ENCODE results near the gene NET1. TPM values are rescaled to one million over a fixed set of nuclear protein-coding genes. Genes with fewer than 3 reads are reported as not detected.
"Not testable (repeated sequence)": the region's sequence is repeated elsewhere in the genome, so short reads cannot be mapped to it uniquely, and the experiment has no call there.

NET1 gene
- total and polyA plus RNA-seq, 12 donors: 8.7 to 26.2 (median 20.3) TPM

DNA sequence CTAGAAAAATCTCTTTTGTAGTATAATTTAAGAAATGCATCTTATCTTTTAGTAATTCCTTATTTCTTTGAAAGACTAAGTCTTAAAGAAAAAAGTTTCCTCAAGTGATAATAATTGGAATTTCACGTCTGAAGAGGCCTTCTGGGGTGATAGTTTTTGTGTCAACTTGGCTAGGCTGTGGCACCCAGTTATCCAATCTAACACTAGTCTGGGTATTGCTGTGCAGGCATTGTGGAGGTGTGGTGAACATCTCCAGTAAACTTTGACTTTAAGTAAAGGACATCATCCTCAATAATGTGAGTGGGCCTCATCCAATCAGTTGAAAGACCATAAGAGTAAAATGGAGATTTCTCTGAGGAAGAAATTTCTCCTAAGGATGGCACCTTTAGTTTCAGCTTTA lies 5.4 kb upstream of the NET1 start:
- H3K4me1 ChIP-seq (replicated peaks in 1 of 2): peaks cover 0 to 2% of the 10 kb centered on the region in 2 donors
- H3K36me3 ChIP-seq (replicated peaks in 1 of 2): no peaks in the 10 kb centered on the region

GRCh38 chr10:5410787-5411186 lies 1.6 kb upstream of the NET1 start:
- H3K9me3 ChIP-seq (replicated peaks in 1 of 3); intact Hi-C loops (cut with DNase I); H3K4me1 ChIP-seq (replicated peaks in 1 of 2); H3K27ac ChIP-seq; H3K36me3 ChIP-seq (replicated peaks in 1 of 2); H3K27me3 ChIP-seq; DNase-seq; H3K4me3 ChIP-seq: not testable (repeated sequence)

More for the DNA sequence above, 5.4 kb upstream of the NET1 start:
- no peak for DNase-seq
- intact Hi-C loops (cut with DNase I): no loop called here
- no peak for TF ChIP-seq POLR2A (IDR thresholded peaks at IDR 0.05)
- TF ChIP-seq, protein P1, sequence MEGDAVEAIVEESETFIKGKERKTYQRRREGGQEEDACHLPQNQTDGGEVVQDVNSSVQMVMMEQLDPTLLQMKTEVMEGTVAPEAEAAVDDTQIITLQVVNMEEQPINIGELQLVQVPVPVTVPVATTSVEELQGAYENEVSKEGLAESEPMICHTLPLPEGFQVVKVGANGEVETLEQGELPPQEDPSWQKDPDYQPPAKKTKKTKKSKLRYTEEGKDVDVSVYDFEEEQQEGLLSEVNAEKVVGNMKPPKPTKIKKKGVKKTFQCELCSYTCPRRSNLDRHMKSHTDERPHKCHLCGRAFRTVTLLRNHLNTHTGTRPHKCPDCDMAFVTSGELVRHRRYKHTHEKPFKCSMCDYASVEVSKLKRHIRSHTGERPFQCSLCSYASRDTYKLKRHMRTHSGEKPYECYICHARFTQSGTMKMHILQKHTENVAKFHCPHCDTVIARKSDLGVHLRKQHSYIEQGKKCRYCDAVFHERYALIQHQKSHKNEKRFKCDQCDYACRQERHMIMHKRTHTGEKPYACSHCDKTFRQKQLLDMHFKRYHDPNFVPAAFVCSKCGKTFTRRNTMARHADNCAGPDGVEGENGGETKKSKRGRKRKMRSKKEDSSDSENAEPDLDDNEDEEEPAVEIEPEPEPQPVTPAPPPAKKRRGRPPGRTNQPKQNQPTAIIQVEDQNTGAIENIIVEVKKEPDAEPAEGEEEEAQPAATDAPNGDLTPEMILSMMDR (IDR thresholded peaks at IDR 0.05): no peak
- Histone ChIP-seq H3K27ac (no peak overlapping the region), H3K4me3 (no peak overlapping the region), H3K27me3 (peaks cover 5% of the 10 kb centered on the region), H3K9me3 (replicated peaks in 1 of 3) (no peaks in the 10 kb centered on the region)
- WGBS, 4 donors: 39 to 65% (median 42%) methylated on average over 1 of the region's 1 CpG

DNA sequence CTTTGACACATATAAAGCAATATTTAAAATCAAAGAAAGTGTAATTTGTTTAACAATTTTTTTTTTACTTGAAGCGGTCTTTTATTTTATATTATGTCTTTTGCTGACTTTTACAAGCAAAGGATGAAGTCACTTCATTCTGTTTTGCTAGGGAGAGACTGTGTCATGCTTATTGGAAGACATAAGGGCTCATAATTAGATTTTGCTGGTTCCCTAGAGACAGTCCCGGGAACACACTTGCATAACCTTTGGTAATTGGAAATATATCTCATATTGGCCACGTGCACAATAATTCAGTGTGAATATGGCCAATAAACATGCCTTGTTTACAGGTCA lies 448 bp upstream of the NET1 start:
- intact Hi-C loops (cut with DNase I): no loop called here
- no peaks in the 10 kb centered on the region for H3K36me3 ChIP-seq (replicated peaks in 1 of 2)
- H3K4me1 ChIP-seq (replicated peaks in 1 of 2): peaks cover 0 to 4% of the 10 kb centered on the region in 2 donors
- TF ChIP-seq, protein P1 (IDR thresholded peaks at IDR 0.05): no peak
- no peak for TF ChIP-seq POLR2A (IDR thresholded peaks at IDR 0.05)
- WGBS, 4 donors: 27 to 37% (median 34%) methylated on average over 3 of the region's 3 CpGs
- peak overlapping the region in 2 of 4 donors; percentile 62 to 84 for H3K4me3 ChIP-seq
- peaks cover 5% of the 10 kb centered on the region for H3K27me3 ChIP-seq
- no peak for DNase-seq
- no peaks in the 10 kb centered on the region for H3K9me3 ChIP-seq (replicated peaks in 1 of 3)
- peak overlapping the region in 1 of 5 donors; percentile 65 for H3K27ac ChIP-seq

DNA sequence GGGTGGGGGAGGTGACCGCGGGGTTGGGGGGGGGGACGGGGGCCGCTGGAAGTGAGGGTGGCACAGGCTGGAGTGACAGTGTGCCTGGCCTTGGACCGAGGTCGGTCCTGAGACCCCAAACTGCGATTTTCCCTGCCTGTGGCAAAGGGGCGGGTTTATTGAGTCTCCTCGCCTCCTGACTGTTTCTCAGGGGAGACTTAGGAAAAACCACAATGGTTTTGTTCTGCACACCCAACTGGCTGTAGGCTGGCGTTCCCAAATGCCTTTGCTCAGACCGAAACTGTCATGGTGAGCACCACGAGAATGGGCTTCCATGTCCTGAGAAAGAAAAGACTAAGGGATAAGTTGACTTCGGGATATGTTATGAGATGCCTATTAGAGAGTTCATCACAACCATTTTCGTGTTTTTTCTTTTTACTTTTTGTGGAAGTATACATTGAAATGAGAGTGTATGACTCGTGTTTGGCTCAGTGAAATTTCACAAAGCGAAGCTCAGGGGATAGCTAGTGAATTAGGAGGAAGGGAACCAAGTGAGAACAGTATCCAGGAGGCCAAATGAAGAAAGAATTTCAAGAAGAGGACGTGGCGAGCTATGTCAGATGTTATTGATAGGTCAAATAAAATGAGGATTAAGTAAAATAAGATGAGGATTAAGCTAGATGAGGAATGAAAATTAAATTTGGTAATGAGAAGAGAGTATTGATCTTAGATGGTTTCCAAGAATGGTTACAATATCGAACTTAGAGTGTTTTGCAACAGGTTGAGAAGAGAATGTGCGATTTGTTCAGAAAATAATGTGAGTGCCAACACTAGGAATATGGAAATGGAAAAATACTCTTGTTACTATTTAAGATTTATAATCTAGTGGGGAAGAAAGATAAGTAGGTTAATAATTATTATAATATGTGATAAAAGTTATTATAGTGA lies 918 bp downstream of the NET1 start:
- peaks cover 0 to 4% of the 10 kb centered on the region in 2 donors for H3K4me1 ChIP-seq (replicated peaks in 1 of 2)
- WGBS, 4 donors: 19 to 32% (median 21%) methylated on average over 12 to 20 of the region's 20 CpGs
- no peak for TF ChIP-seq POLR2A (IDR thresholded peaks at IDR 0.05)
- TF ChIP-seq, protein P1 (IDR thresholded peaks at IDR 0.05): no peak
- no peaks in the 10 kb centered on the region for H3K36me3 ChIP-seq (replicated peaks in 1 of 2)
- peaks cover 5% of the 10 kb centered on the region for H3K27me3 ChIP-seq
- H3K27ac ChIP-seq: peak overlapping the region in 3 of 5 donors; percentile 63 to 81 (median 65)
- no peaks in the 10 kb centered on the region for H3K9me3 ChIP-seq (replicated peaks in 1 of 3)
- peak in 3 of 7 donors; percentile 25 to 31 (median 31) for DNase-seq
- intact Hi-C loops (cut with DNase I): no loop called here
- H3K4me3 ChIP-seq: peak overlapping the region in 2 of 4 donors; percentile 62 to 84

All from adrenal gland (tissue), 12 donors.